ENCODE results near the gene ETF1.

The ETF1 gene

DNA sequence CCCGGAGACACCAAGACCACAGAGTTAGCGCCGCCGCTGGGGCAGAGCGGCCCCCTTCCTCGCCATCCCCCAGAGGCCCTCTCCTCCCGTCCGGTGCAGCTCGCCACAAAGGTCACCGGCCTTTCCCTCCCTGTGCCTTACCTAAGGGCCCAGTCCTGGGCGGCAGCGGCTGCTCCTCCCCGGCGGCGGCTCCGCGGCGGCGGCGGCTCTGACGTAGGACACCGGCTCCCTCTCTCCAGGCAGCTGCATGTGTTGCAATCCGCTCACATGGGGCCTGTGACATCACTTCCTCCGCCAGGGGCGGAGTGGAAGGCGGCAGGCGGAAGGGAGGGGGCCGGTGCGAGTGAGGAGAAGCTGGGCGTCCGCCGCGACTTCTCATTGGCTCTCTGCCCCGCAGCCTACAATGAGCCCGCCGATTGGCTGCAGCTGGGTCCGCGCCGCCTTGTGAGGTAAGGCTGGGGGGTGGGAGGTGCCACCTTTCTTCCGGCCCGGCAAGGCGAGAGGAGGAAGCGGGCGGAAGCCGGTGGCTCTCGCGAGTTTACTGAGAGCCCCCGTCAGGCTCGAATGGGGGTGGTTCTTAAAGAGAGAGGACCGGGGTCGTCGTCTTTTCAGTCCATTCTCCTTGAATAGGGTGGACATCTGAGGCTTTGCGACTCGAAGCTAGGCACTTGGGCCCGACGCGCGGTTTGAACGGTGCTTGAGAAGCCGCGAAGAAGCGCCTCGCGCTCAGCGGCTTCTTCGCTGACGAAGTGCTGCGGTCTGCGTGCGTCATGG lies at the start of gene ETF1:
TSS of gene ETF1 (minus strand) at position 281 of the 774 bp plus-strand sequence. CDS start 318 bp downstream, outside the sequence.
- Histone ChIP-seq H3K36me3 (ENCODE audit: control insufficient read depth, insufficient read depth, low read length) (no peaks in the 10 kb centered on the region), H3K4me3 (ENCODE audit: low read length) (peak within 1 kb of the TSS; percentile 97), H3K4me1 (ENCODE audit: control insufficient read depth, insufficient read depth, low read length) (peaks cover 19% of the 10 kb centered on the region), H3K27me3 (ENCODE audit: control insufficient read depth, insufficient read depth, low read length) (no peaks in the 10 kb centered on the region), H3K27ac (ENCODE audit: low read depth, low read length) (peak within 1 kb of the TSS; percentile 100), H3K9ac (ENCODE audit: low read length) (peak within 1 kb of the TSS; percentile 99)

DNA sequence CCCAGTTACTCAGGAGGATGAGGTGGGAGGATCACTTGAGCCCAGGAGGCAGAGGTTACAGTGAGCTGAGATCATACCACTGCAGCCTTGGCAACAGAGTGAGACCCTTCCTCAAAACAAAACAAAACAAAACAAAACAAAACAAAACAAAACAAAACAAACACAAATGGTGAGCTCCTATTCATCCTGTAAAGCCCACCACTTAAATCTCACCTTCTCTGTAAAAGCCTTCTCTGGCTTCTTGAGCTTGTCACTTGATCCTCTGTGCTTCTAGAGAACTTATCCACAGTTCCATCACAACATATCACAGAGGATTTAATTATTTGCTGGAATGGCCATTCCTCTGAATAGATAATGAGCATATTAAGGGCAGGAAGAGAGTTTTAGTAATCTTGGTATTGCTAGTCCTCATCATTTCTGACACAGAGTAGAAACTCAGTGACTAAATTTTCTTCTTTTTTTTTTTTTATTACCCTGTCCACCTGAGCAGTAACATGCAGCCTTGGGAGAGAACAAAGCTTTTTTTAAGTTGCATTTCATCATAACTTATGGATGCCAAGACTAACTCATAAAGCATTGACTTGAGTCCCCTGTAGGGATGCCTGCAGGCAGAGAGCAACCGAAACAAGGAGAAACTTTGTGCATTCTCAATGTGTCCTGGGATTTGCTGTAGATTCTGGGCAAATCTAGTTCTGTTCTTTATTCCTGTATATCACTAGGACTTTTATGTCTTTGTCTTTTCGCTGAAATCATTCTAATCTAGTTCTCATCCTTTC lies 45.2 kb upstream of the ETF1 start:
- Histone ChIP-seq H3K4me3 (ENCODE audit: low read length) (no peak overlapping the region), H3K4me1 (ENCODE audit: control insufficient read depth, insufficient read depth, low read length) (no peaks in the 10 kb centered on the region), H3K9ac (ENCODE audit: low read length) (no peak overlapping the region), H3K27ac (ENCODE audit: low read depth, low read length) (no peak overlapping the region), H3K27me3 (ENCODE audit: control insufficient read depth, insufficient read depth, low read length) (no peaks in the 10 kb centered on the region), H3K36me3 (ENCODE audit: control insufficient read depth, insufficient read depth, low read length) (no peaks in the 10 kb centered on the region)

- Histone ChIP-seq H3K27me3 (ENCODE audit: control insufficient read depth, insufficient read depth, low read length) (no peaks in the 10 kb centered on the region), H3K4me3 (ENCODE audit: low read length) (no peak overlapping the region), H3K36me3 (ENCODE audit: control insufficient read depth, insufficient read depth, low read length) (no peaks in the 10 kb centered on the region), H3K4me1 (ENCODE audit: control insufficient read depth, insufficient read depth, low read length) (no peaks in the 10 kb centered on the region), H3K27ac (ENCODE audit: low read depth, low read length) (no peak overlapping the region), H3K9ac (ENCODE audit: low read length) (no peak overlapping the region)
Measured at GRCh38 chr5:138585157-138585556, 42.1 kb upstream of the ETF1 start.

DNA sequence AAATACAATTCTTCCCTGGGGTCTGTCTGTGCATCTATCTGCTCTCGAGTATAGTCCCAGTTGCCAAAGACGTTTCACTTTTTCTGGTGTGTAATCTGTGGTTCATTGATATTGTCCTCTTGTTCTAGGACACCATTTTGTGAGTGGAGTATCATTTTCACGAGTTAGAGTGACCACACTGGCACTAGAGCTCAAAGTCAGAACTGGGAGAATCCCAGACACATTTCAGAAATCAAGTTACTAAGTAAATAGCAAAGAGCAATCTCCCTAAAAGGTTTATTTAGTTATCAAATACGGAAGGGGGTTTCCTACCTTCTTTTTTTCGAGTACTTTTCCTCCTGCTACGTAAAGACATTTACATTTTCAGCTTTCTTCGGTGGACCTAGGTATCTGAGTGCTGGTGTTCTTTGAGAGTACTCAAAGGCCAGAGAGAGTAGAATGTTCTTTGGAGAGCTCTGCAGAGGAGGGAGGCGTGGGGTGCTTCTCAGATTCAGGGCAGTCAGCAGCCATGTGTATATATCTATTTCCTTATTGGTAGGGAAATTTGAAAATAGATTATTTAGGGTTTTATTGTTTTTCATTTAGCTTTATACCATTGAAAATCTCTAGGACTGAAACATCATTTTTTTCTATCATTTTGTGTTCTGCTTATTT lies 41.1 kb upstream of the ETF1 start:
- Histone ChIP-seq H3K27me3 (ENCODE audit: control insufficient read depth, insufficient read depth, low read length) (no peaks in the 10 kb centered on the region), H3K4me1 (ENCODE audit: control insufficient read depth, insufficient read depth, low read length) (no peaks in the 10 kb centered on the region), H3K4me3 (ENCODE audit: low read length) (no peak overlapping the region), H3K9ac (ENCODE audit: low read length) (no peak overlapping the region), H3K27ac (ENCODE audit: low read depth, low read length) (no peak overlapping the region), H3K36me3 (ENCODE audit: control insufficient read depth, insufficient read depth, low read length) (no peaks in the 10 kb centered on the region)

GRCh38 chr5:138582959-138583358 lies 39.9 kb upstream of the ETF1 start:
- Histone ChIP-seq H3K4me1 (ENCODE audit: control insufficient read depth, insufficient read depth, low read length) (no peaks in the 10 kb centered on the region), H3K36me3 (ENCODE audit: control insufficient read depth, insufficient read depth, low read length) (no peaks in the 10 kb centered on the region), H3K27ac (ENCODE audit: low read depth, low read length) (no peak overlapping the region), H3K4me3 (ENCODE audit: low read length) (no peak overlapping the region), H3K9ac (ENCODE audit: low read length) (no peak overlapping the region), H3K27me3 (ENCODE audit: control insufficient read depth, insufficient read depth, low read length) (no peaks in the 10 kb centered on the region)

DNA sequence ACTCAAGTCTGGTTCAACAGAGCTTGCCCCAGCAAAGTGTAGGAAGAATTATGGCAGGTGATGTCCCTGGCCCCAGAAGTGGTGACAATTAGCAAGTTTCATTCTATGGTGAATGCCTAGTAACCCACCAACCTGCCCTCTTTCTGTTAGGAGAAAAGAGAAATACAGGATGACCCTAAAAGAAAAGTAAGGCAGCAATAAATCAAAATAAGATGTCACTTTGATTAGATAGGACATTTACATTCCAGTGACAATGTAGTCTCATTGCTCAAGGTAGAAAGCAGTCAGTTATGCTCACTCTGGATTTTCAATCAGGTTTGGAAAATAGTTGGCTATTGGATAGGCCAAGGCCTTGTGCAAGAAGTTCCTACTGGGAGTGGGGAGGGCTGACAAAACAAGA lies 37.7 kb upstream of the ETF1 start:
- no peak overlapping the region for H3K4me3 ChIP-seq (ENCODE audit: low read length)
- no peaks in the 10 kb centered on the region for H3K27me3 ChIP-seq (ENCODE audit: control insufficient read depth, insufficient read depth, low read length)
- no peak overlapping the region for H3K9ac ChIP-seq (ENCODE audit: low read length)
- H3K27ac ChIP-seq (ENCODE audit: low read depth, low read length): no peak overlapping the region
- no peaks in the 10 kb centered on the region for H3K4me1 ChIP-seq (ENCODE audit: control insufficient read depth, insufficient read depth, low read length)
- H3K36me3 ChIP-seq (ENCODE audit: control insufficient read depth, insufficient read depth, low read length): no peaks in the 10 kb centered on the region

DNA sequence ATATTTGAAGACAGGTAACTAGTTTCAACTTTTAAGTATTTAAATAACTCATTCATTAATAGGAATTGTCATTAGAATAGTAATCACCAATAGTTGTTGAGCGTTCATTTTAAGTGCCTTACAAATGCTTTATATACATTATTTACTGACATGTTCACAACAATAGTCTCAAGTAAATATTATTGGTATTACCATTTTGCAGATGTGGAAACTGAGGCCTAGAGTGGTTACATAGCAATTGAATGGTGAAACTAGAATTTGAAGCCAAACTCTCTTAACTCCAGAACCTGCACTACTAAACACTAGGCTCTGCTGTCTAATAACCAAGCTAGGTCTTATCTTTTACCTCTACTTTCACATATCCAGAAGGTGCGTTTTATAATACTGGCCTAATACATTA lies 37.0 kb upstream of the ETF1 start:
- H3K9ac ChIP-seq (ENCODE audit: low read length): no peak overlapping the region
- H3K27ac ChIP-seq (ENCODE audit: low read depth, low read length): no peak overlapping the region
- no peaks in the 10 kb centered on the region for H3K4me1 ChIP-seq (ENCODE audit: control insufficient read depth, insufficient read depth, low read length)
- H3K36me3 ChIP-seq (ENCODE audit: control insufficient read depth, insufficient read depth, low read length): no peaks in the 10 kb centered on the region
- H3K4me3 ChIP-seq (ENCODE audit: low read length): no peak overlapping the region
- no peaks in the 10 kb centered on the region for H3K27me3 ChIP-seq (ENCODE audit: control insufficient read depth, insufficient read depth, low read length)

- Histone ChIP-seq H3K36me3 (ENCODE audit: control insufficient read depth, insufficient read depth, low read length) (no peaks in the 10 kb centered on the region), H3K27me3 (ENCODE audit: control insufficient read depth, insufficient read depth, low read length) (no peaks in the 10 kb centered on the region), H3K27ac (ENCODE audit: low read depth, low read length) (no peak overlapping the region), H3K4me3 (ENCODE audit: low read length) (no peak overlapping the region), H3K4me1 (ENCODE audit: control insufficient read depth, insufficient read depth, low read length) (peaks cover under 1% of the 10 kb centered on the region), H3K9ac (ENCODE audit: low read length) (no peak overlapping the region)
Measured at GRCh38 chr5:138579517-138579863, 36.5 kb upstream of the ETF1 start.

- peaks cover 8% of the 10 kb centered on the region for H3K36me3 ChIP-seq (ENCODE audit: control insufficient read depth, insufficient read depth, low read length)
- no peak overlapping the region for H3K27ac ChIP-seq (ENCODE audit: low read depth, low read length)
- no peak overlapping the region for H3K9ac ChIP-seq (ENCODE audit: low read length)
- peaks cover 10% of the 10 kb centered on the region for H3K4me1 ChIP-seq (ENCODE audit: control insufficient read depth, insufficient read depth, low read length)
- H3K27me3 ChIP-seq (ENCODE audit: control insufficient read depth, insufficient read depth, low read length): no peaks in the 10 kb centered on the region
- no peak overlapping the region for H3K4me3 ChIP-seq (ENCODE audit: low read length)
Measured at GRCh38 chr5:138577452-138577851, 34.4 kb upstream of the ETF1 start.

- peaks cover 23% of the 10 kb centered on the region for H3K36me3 ChIP-seq (ENCODE audit: control insufficient read depth, insufficient read depth, low read length)
- H3K4me1 ChIP-seq (ENCODE audit: control insufficient read depth, insufficient read depth, low read length): peaks cover 10% of the 10 kb centered on the region
- peak within 1 kb of the TSS; percentile 98 for H3K9ac ChIP-seq (ENCODE audit: low read length)
- peak within 1 kb of the TSS; percentile 100 for H3K27ac ChIP-seq (ENCODE audit: low read depth, low read length)
- H3K4me3 ChIP-seq (ENCODE audit: low read length): peak within 1 kb of the TSS; percentile 91
- no peaks in the 10 kb centered on the region for H3K27me3 ChIP-seq (ENCODE audit: control insufficient read depth, insufficient read depth, low read length)
Measured at GRCh38 chr5:138575194-138576015, 32.4 kb upstream of the ETF1 start, which contains the start of gene HSPA9. TSS of gene HSPA9 (minus strand) at chr5:138575401. CDS start at chr5:138575318, 83 bp downstream.

DNA sequence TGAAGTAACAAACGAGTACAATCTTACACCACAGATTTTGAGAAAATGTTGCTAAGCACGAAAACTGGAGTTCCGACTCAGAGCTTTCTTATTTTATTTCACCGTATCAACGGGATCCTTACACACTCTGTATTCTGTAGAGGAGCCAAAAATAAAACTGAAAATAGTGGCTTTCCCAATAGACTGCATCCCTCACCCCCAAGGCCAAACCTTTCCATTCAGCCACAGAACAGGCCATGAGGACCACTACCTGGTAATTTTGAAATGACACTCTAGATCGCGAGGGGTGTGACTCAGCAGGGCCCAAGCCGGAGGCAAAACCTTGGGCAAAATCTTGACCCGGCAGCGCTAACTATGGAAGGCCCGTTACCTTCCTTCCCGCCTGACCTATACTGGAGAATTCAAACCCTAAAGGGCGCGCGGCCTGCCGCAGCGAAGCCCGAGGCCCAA lies 31.7 kb upstream of the ETF1 start:
- peak overlapping the region; percentile 100 for H3K27ac ChIP-seq (ENCODE audit: low read depth, low read length)
- H3K27me3 ChIP-seq (ENCODE audit: control insufficient read depth, insufficient read depth, low read length): no peaks in the 10 kb centered on the region
- H3K9ac ChIP-seq (ENCODE audit: low read length): peak overlapping the region; percentile 98
- H3K36me3 ChIP-seq (ENCODE audit: control insufficient read depth, insufficient read depth, low read length): peaks cover 28% of the 10 kb centered on the region
- peaks cover 10% of the 10 kb centered on the region for H3K4me1 ChIP-seq (ENCODE audit: control insufficient read depth, insufficient read depth, low read length)
- peak overlapping the region; percentile 91 for H3K4me3 ChIP-seq (ENCODE audit: low read length)

Measured in rectal smooth muscle tissue (tissue), 1 donor.